HG03520 (cell line): ENCODE data around the gene NUDT3.
"Not testable (repeated sequence)": the region's sequence is repeated elsewhere in the genome, so short reads cannot be mapped to it uniquely, and the experiment has no call there.

Experiments used
- ATAC-seq: cut with Tn5 transposase; IDR thresholded peaks from one replicate; pipeline ENCODE4 v1.9.1; 2021; ENCODE audit warnings: mild to moderate bottlenecking, moderate library complexity; ENCODE audit not compliant: unreplicated experiment

NUDT3 gene

GRCh38 chr6:34371865-34372264 lies 20.6 kb downstream of the NUDT3 start:
- ATAC-seq: not testable (repeated sequence)

- ATAC-seq: no peak
These were observed 22.1 kb downstream of the NUDT3 start for GRCh38 chr6:34370361-34370760.

GRCh38 chr6:34369385-34369784 lies 23.1 kb downstream of the NUDT3 start:
- ATAC-seq: no peak

GRCh38 chr6:34366639-34366921 lies 25.9 kb downstream of the NUDT3 start:
- no peak for ATAC-seq

- not testable (repeated sequence) for ATAC-seq
These were observed 26.5 kb downstream of the NUDT3 start for GRCh38 chr6:34365781-34366638.

- ATAC-seq: not testable (repeated sequence)
These were observed 28.8 kb downstream of the NUDT3 start for GRCh38 chr6:34363681-34364075.

GRCh38 chr6:34362909-34363680 lies 29.4 kb downstream of the NUDT3 start:
- no peak for ATAC-seq

GRCh38 chr6:34362176-34362575 lies 30.3 kb downstream of the NUDT3 start:
- no peak for ATAC-seq

- no peak for ATAC-seq
These were observed 31.9 kb downstream of the NUDT3 start for GRCh38 chr6:34360556-34360955.

GRCh38 chr6:34359418-34360158 lies 32.9 kb downstream of the NUDT3 start:
- ATAC-seq: no peak

GRCh38 chr6:34358389-34358905 lies 34.0 kb downstream of the NUDT3 start:
- no peak for ATAC-seq

- ATAC-seq: no peak
These were observed 34.5 kb downstream of the NUDT3 start for GRCh38 chr6:34357937-34358336.

- no peak for ATAC-seq
These were observed 36.6 kb downstream of the NUDT3 start for GRCh38 chr6:34355889-34356288.

GRCh38 chr6:34354230-34354629 lies 38.2 kb downstream of the NUDT3 start:
- ATAC-seq: not testable (repeated sequence)

- ATAC-seq: not testable (repeated sequence)
These were observed 38.9 kb downstream of the NUDT3 start for GRCh38 chr6:34353530-34353929.

GRCh38 chr6:34352305-34352937 lies 40.0 kb downstream of the NUDT3 start:
- ATAC-seq: no peak

- ATAC-seq: no peak
These were observed 41.6 kb downstream of the NUDT3 start for GRCh38 chr6:34350934-34351217.

- no peak for ATAC-seq
These were observed 42.1 kb downstream of the NUDT3 start for GRCh38 chr6:34350137-34350933.

GRCh38 chr6:34349211-34349610 lies 43.3 kb downstream of the NUDT3 start:
- ATAC-seq: no peak

GRCh38 chr6:34347303-34347702 lies 45.2 kb downstream of the NUDT3 start:
- no peak for ATAC-seq
